ENCODE results near the gene CSF1.

GRCh38 chr1:109930252-109930993 lies 19.8 kb downstream of the CSF1 start:
- no peak for TF ChIP-seq POLR2AphosphoS5 (IDR thresholded peaks at IDR 0.05; ENCODE audit: low read depth)
- TF ChIP-seq CTCF (conservative IDR thresholded peaks at IDR 0.05; ENCODE audit: low read depth in 2 of 2): peak in 1 of 2 experiments; percentile 14; a peak in 1 of 4 replicates
- TF ChIP-seq ZNF114 (CRISPR knock-in tag; IDR thresholded peaks at IDR 0.05): no peak
- no peak for TF ChIP-seq EZH2 (IDR thresholded peaks at IDR 0.05; ENCODE audit: low read depth, unreplicated experiment)
- TF ChIP-seq JUNB (IDR thresholded peaks at IDR 0.05; ENCODE audit: unreplicated experiment): no peak
- no peak for TF ChIP-seq CREB1 (CRISPR knock-in tag; IDR thresholded peaks at IDR 0.05; ENCODE audit: low read depth)
- TF ChIP-seq EZH2phosphoT487 (IDR thresholded peaks at IDR 0.05; ENCODE audit: unreplicated experiment): no peak
- no peak for TF ChIP-seq REST (IDR thresholded peaks at IDR 0.05; ENCODE audit: unreplicated experiment)
- no peak for TF ChIP-seq NANOG (IDR thresholded peaks at IDR 0.05; ENCODE audit: borderline replicate concordance)
- TF ChIP-seq STAT1 (IDR thresholded peaks at IDR 0.05; ENCODE audit: unreplicated experiment): no peak
- TF ChIP-seq ETS1 (IDR thresholded peaks at IDR 0.05): no peak

Data from GM23338 (cell line).